ENCODE measurements around the gene GUCY2D.
"Not testable (repeated sequence)": the region's sequence is repeated elsewhere in the genome, so short reads cannot be mapped to it uniquely, and the experiment has no call there.

The GUCY2D gene

GRCh38 chr17:8046929-8047768 lies 44.7 kb downstream of the GUCY2D start:
- DNase-seq, result no peak

GRCh38 chr17:8047769-8048110 lies 45.3 kb downstream of the GUCY2D start:
- DNase-seq, result no peak

GRCh38 chr17:8048236-8048635 lies 45.8 kb downstream of the GUCY2D start:
- DNase-seq, result no peak

- DNase-seq, result no peak
Measured at GRCh38 chr17:8048736-8049135, 46.3 kb downstream of the GUCY2D start.

DNA sequence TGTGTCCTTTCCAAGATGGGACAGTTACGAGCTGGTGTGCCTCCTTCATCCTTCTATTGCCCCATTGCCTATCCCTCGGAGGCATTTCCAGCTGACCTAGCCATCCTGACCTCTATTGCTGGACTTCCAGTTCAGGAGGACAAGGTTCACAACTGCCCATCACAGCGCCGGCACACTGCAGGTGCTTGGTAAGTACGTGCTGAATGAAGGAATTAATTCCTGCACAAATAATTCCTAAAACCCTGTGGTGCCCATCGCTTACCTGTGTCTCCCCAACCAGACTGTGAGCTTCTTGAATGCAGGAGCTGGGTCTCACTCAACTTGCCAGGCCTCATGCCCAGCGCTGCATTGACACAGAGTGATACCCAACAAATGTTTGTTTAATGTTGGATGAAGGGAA lies 49.4 kb downstream of the GUCY2D start:
- DNase-seq, result no peak

GRCh38 chr17:8052256-8053252 lies 50.1 kb downstream of the GUCY2D start:
- no peak for DNase-seq

- DNase-seq, result no peak
Measured at GRCh38 chr17:8053600-8053999, 51.2 kb downstream of the GUCY2D start.

DNA sequence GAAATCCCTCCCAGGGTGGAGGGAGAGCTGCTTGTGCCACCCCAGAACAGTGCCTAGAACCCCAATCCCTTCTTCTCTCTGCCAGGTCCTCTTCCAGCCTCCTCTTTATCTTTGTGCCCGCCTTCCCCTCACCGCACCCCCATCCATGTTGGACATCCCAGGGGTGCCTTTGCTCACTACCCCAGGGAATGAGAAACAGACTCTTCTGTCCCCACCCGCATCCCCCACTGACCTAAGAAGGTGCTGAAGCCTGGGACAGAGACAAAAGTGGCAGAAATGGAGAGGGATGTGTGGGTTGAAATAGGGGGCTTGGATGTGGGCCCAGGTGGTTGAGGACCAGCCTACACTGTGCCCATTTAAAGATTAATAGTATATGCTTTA lies 53.4 kb downstream of the GUCY2D start:
- no peak for DNase-seq

- peak; percentile 28 for DNase-seq
Measured at GRCh38 chr17:8056232-8056975, 54.0 kb downstream of the GUCY2D start.

GRCh38 chr17:8056976-8057625 lies 54.7 kb downstream of the GUCY2D start:
- DNase-seq, result no peak

GRCh38 chr17:8057691-8058114 lies 55.3 kb downstream of the GUCY2D start:
- peak; percentile 65 for DNase-seq

DNA sequence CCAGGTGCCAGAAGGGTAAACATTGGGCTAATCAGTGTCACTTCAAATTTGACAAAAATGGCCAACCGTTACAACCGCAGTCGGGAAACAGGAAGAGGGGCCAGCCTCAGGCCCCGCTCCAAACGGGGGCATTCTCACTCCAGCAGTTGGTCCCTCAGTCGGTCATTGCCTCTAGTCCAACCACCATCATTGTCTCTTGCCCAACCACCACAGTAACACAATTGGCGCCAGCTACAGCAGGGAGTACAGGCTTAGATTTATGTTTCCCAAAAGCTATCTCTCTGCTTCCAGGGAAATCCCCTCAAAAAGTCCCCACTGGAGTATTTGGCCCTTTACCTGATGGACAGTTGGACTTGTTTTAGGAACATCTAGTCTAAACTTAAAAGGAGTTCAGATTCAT lies 56.7 kb downstream of the GUCY2D start:
- DNase-seq, result peak; percentile 45

- peak; percentile 57 for DNase-seq
Measured at GRCh38 chr17:8060274-8060673, 57.9 kb downstream of the GUCY2D start.

GRCh38 chr17:8061851-8062250 lies 59.4 kb downstream of the GUCY2D start:
- DNase-seq, result not testable (repeated sequence)

GRCh38 chr17:8062435-8062806 lies 60.0 kb downstream of the GUCY2D start:
- DNase-seq, result no peak

GRCh38 chr17:8062807-8063483 lies 60.5 kb downstream of the GUCY2D start:
- no peak for DNase-seq

DNA sequence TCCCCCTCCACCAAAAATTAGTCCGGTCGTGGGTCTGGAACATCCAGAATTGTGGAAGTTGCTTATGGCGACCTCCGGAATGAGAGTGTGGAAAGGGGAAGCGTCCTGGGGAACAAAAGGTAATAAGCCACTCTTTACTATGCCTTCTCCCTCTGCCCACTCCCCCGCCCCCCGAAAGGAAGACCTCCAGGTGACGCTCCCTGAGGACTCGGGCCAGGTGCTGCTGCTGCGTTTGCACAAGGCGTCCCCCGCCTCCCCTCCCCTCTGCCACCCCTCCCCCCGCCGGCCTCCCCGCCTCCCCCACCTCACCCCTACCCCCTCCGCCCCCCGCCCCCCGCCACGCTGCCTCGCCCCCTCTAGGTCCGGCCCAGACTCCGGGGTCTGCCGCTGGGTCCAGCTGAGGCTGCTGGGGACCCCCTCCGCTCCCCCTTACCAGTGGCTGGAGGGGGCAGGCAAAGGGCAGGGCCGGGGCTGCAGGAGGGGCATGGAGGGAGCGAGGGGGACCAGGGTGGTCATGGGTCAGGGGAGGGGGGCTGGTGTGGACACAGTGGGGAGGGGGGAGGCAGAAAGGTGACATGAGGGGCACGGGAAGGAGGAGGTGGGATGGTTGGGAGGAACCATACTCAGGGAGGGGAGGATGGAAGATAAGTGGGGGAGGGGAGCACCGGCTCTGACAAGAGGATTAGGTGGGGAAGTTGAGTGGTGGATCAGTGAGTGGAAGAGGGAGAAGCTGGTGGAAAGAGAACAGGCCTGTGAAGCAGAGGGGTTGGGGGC lies 61.5 kb downstream of the GUCY2D start:
- DNase-seq, result no peak

- no peak for DNase-seq
Measured at GRCh38 chr17:8064561-8065019, 62.2 kb downstream of the GUCY2D start.

DNA sequence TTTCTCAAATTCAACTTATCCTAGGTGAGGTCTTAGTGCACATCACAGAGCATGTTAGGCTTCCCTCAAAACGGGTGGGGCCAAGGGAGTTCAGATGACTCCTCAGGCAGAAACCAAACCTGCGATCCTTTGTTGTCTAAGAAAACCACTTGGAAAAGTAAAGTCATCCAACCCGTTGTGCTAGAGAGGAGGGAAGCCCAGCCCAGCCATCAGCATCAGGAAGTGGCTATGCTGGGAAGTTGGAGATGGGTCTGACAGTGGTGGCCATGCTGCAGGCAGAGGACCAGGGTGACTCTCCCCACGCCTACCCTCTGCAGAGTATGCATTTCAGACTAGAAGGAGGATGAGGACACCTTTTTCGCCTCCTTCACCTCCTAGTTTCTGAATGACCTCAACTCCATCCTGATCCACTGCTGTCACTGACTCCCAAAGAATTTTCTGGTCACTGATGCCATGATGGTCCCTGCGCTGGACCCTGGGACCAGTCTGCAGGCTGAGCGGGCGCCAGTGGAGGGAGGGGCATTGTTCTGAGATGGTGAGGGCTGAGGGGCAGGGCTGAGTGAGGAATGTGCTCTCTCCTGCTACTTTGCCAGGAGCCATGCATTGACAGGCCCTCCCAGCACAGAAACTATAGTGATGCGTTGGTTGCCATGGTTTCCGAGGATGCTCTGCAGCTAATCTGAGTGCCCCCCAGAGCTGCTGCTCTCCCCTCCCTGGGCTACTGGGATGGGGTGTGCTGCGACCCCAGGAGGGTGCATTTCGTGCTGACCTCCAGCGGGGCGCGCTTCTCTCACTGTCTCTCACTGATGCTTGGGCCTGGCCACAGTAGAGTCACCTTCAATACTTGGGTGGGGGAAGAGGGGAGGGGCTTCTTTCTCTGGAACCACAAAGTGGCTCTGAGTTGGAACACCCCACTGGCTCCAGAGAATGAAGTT lies 64.7 kb downstream of the GUCY2D start:
- no peak for DNase-seq

DNA sequence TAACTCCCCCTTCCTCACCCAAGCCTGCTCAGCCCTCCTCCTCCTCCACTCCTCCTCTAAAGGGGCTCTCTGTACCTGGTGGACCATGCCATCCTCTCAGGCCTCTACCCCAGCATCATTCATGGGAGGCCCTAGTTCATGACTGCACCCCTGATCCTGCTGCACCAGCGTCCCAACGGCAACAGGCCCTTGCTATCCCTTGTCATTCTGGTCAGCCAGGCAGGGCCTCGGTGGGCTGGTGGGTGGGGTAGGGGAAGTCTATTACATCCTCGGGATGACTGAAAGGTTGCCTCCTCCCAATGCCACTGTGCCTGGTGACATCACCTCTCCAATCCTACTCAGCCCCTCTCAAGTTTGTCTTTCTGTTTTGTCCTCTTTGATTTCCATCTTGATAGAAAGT lies 65.4 kb downstream of the GUCY2D start:
- DNase-seq, result no peak
